DOHH2 (cell line): ENCODE results near the gene GABRG1.

Source experiments
- CTCF ChIP-seq: fragments of 200-600 bp; sonication (generic); IDR thresholded peaks from one replicate; pipeline ENCODE4 v1.5.1; 2014; ENCODE audit warnings: antibody characterized with exemption, mild to moderate bottlenecking, low read depth, low read length; ENCODE audit not compliant: poor library complexity, severe bottlenecking
- EZH2phosphoT487 ChIP-seq: fragments of 200-600 bp; sonication (generic); IDR thresholded peaks from 2 replicates; pipeline ENCODE4 v1.6.1; 2017; ENCODE audit warnings: borderline replicate concordance, mild to moderate bottlenecking, antibody characterized with exemption, low read length, moderate library complexity, mixed read lengths

GRCh38 chr4:46124773-46125413, 1.0 kb upstream of the GABRG1 start:
- TF ChIP-seq CTCF (no peak), EZH2phosphoT487 (no peak)
